Stimulated activated CD8-positive, alpha-beta memory T cell treated with anti-CD3 and anti-CD28 coated beads, Interleukin-7, amount 100 ng/mL, for 24 hours (primary cell): ENCODE results near the gene CIB2.

Source experiments
- DNase-seq: peaks from one replicate; pipeline ENCODE4 v3.0.0-alpha.2; 2020; ENCODE audit warnings: low read depth

CIB2 gene

GRCh38 chr15:78065973-78066946 is 65.0 kb downstream of the CIB2 start:
- DNase-seq, result no peak

DNA sequence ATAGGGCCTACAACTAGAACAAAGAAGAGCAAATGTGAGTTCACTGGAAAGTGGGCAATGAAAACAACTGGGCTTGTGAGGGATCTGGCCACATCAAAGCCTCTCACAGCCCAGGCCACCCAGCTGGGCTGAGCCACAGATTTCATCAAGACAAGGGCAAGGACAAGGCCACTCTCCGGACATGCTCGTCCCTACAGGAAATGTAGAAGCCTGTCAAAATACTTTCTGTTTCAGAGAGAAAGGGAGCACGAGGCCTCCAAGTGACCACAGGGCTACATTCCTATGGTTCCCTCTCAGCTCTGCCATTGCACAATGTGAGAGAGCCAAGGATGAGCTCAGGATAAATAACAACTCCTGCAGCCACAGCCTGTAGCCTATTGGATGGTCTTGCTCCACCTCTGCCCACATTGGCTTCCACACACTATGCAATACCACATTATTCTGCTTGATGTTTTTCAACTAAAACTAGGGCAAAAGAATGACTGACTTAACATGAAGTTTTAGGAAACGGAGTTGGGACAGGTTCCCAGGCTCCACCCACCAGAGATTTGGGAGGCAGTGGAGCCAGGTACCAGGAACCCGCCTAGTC is 65.9 kb downstream of the CIB2 start:
- DNase-seq, result no peak

GRCh38 chr15:78064544-78064943 is 66.7 kb downstream of the CIB2 start:
- no peak for DNase-seq

GRCh38 chr15:78063970-78064385 is 67.3 kb downstream of the CIB2 start:
- no peak for DNase-seq

DNA sequence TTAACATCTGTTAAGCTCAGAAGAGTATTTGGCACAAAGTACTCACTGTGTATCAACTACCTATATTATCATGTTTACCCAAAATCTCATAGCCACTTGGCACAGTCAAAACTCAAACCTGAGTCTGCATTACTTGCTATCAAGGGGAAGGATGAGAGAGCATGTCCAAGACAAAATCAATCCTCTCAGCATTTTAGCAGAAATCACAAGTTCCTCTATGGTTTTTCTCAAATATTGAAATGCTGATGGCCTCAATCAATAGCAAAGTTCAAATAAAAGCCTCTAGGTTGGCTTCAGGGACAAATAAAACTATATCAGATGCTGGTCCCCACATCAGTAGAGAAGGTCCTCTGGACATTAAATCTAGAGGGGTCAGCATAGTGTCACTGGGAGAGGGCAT is 68.0 kb downstream of the CIB2 start:
- DNase-seq, result no peak

GRCh38 chr15:78061963-78062427 is 69.2 kb downstream of the CIB2 start:
- no peak for DNase-seq

DNA sequence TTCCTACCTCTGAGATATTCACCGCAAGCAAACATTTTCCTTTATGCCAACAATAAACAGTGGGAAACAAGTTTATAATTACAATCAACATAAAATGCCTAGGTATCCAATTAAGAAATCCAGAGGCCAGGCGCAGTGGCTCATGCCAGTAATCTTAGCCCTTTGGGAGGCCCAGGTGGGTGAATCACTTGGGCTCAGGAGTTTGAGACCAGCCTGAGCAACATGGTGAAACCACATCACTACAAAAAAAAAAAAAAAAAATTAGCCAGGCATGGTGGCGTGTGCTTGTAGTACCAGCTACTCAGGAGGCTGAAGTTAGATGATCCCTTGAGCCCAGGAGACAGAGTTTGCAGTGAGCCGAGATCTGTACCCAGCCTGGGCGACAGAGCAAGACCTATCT is 71.0 kb downstream of the CIB2 start:
- DNase-seq, result no peak

DNA sequence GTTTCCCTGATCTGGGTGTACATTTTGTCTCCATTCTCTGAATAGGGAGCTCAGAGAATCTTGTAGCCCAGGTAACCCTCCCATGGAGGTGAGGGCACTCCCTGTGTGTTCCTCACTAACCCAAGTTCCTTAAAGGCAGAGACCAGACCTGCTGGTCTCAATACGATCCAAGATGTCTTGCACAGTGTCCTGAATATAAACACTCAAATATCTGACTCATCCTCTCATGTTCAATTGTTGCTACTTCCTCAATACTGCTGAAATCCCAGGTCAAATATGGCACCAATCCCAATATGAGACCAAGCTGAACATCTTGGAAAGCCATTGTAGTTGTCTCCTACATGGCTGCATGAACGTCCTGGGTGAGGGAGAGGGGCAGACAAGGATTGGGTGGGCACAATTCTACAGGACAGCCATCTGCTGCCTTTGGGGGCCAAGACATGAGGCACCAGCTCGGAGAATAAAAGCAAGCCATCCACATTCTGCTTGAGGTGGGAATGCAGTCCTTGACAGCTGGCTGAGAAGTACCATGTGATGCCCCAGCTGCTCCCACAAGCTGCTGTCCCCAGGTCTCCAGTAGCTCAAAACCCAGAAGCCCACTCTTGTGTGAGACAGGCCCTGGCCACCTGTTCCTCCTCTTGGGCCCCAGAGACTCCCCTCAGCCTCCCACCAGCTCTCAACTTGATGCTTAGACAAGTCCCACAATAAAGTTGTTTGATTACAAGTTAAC is 72.0 kb downstream of the CIB2 start:
- no peak for DNase-seq

DNA sequence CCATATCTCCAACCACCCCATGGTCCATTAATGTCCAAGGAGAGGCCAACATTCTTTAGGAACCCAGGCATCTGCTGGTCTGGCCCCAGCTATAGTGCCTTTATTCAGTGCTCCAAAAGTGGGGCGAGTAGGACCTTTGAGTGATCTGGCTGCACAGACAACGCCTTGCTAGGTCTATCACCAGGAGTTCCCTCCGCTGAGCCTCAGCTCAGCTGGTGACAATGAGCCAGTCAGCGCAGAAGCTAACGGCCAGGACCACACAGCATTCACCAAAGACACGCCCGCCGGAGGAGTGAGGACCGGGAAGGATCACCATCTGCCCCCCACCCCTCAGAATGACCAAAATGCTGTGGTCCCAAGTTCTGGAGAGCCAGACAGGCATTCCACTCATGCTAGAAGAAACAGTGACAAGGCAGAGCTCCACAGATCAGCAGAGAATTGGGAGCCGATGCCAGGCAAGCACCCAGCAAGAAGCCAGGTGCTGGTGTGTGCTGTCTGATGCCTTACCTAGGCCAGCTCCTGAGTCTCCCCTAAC is 72.8 kb downstream of the CIB2 start:
- DNase-seq, result no peak

- no peak for DNase-seq
Measured at GRCh38 chr15:78057803-78058202, 73.4 kb downstream of the CIB2 start.

DNA sequence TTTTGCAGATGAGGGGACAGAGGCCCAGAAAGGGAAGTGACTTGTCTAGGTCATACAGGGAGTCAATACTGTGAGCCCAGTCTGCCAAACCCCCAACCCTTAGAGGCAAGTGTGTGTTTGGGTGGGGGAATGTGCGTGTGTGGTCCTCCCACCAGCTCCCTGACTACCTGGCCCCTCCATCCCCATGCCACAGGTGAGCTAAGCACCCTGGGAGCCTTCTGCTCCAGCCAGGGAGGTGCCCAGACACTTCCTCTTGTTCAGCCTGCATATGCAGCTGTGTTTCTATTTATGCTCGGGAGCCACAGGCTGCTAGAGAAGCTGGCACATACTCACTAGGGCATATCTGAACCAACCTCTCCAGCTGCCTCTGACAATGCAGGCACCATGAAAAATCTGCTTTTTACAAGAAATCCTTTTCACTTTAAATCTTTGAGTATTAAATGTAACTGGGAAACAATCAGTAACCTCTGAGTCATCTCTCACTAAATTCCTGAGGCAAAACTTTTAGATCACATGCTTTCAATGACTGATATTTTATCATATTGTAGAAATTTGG is 74.5 kb downstream of the CIB2 start:
- no peak for DNase-seq

DNA sequence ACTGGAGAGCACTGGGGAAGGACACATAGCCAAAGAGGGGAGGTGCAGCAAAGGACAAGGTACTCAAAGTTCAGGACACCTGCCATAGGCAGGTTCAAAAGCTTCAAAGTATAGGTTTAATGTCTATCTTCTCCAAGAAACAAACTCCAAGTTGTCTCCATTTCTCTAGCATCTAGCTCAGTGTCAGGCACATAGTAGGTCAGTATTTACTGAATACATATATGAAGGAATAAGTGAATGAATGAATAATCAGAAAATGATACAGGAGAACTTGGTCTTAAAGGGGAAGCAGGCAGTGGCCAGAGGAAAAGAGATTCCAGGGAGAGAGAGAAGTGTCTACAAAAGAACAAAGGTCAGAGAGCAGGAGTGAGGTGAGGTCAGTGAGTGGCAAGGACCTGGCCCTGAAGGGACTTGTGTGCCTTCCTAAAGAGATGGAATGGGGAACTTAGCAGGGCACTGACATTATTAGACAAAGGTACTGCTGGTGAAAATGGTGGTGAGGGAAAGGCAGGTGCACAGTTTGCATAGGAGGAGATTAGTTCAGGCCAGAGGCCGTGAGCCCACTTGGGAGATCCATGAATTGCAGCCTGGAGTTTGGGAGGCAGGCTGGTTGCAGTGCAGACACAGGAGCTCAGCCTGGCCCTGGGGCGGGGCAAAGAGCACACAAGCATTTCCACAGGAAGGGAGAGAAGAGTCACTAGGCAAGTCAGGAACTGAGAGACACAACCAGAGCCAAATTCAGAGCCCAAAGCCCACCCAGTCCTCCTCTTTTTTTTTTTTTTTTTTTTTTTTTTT is 75.1 kb downstream of the CIB2 start:
- no peak for DNase-seq

- DNase-seq, result no peak
Measured at GRCh38 chr15:78054966-78055365, 76.3 kb downstream of the CIB2 start.
